DOHH2 (cell line): Measurements from ENCODE around the gene C8G.

Source experiments
- CTCF ChIP-seq: fragments of 200-600 bp; sonication (generic); IDR thresholded peaks from one replicate; pipeline ENCODE4 v1.5.1; 2014; ENCODE audit warnings: antibody characterized with exemption, mild to moderate bottlenecking, low read depth, low read length; ENCODE audit not compliant: poor library complexity, severe bottlenecking
- EZH2phosphoT487 ChIP-seq: fragments of 200-600 bp; sonication (generic); IDR thresholded peaks from 2 replicates; pipeline ENCODE4 v1.6.1; 2017; ENCODE audit warnings: borderline replicate concordance, mild to moderate bottlenecking, antibody characterized with exemption, low read length, moderate library complexity, mixed read lengths

GRCh38 chr9:136977223-136977622 lies 32.2 kb downstream of the C8G start, which contains the start of gene PTGDS:
- TF ChIP-seq CTCF (no peak), EZH2phosphoT487 (no peak)
